ENCODE data around the gene USP13. TPM values are rescaled to one million over a fixed set of nuclear protein-coding genes. Genes with fewer than 3 reads are reported as not detected.

The USP13 gene
- total and polyA plus RNA-seq, 10 of the 15 experiments (the other 5 are each of a cell fraction or from before 2014, with no cell fraction given) = 3.2 to 20.8 (median 9.0) TPM

GRCh38 chr3:179606534-179607085, 46.2 kb upstream of the USP13 start:
- H3K9me3 ChIP-seq (replicated peaks; ENCODE audit: control insufficient read depth, insufficient read depth, low read length) = no peaks in the 10 kb centered on the region
- intact Hi-C loops (cut with micrococcal nuclease; ENCODE audit: unreplicated experiment) = no loop called here
- 17% methylated on average over 4 of the region's 4 CpGs for WGBS (ENCODE audit: insufficient coverage, insufficient replicate concordance, low lambda C conversion rate, missing lambda C conversion rate)
- FAIRE-seq (no peak), ATAC-seq (peak; percentile 31), DNase-seq (ENCODE audit: low read depth, low spot score) (no peak)
- H3K79me2 ChIP-seq (ENCODE audit: control insufficient read depth, insufficient read depth, low read length) = peaks cover 62% of the 10 kb centered on the region
- ChIA-PET POLR2A (no interaction called here), CTCF (no interaction called here), SMC1A (ENCODE audit: uncharacterized antibody, unreplicated experiment) (interaction anchor here (1.1 to 1.9 kb wide), 2 partner anchors 42 to 259 kb away, joined by 3 to 4 read pairs; partner anchors contain the start of gene MFN1), RAD21 (ENCODE audit: unreplicated experiment) (interaction anchor here (1.1 kb wide), 1 partner anchor 44 kb away, joined by 3 read pairs; the partner anchor contains the start of gene ACTL6A)
- H3K4me2 ChIP-seq (ENCODE audit: control insufficient read depth, insufficient read depth) = peak overlapping the region; percentile 83
- no peak overlapping the region for H3K9ac ChIP-seq (ENCODE audit: control insufficient read depth, insufficient read depth, low read length)
- no peak overlapping the region for H2AFZ ChIP-seq (ENCODE audit: control insufficient read depth, low read depth, low read length)
- peaks cover 0 to 4% of the 10 kb centered on the region in 2 experiments; a peak in 1 of 4 replicates for H3K36me3 ChIP-seq (ENCODE audit: control insufficient read depth in 2 of 2, insufficient read depth in 2 of 2, low read length in 1 of 2)
- H3K4me3 ChIP-seq = peak overlapping the region; percentile 85
- TF ChIP-seq DPF2 (IDR thresholded peaks at IDR 0.05) (peak; percentile 56; the same call in 1 of the 2 replicates), YBX1 (IDR thresholded peaks at IDR 0.05) (no peak), NFIC (IDR thresholded peaks at IDR 0.05; ENCODE audit: low read depth, low read length) (no peak), ATF7 (IDR thresholded peaks at IDR 0.05; ENCODE audit: low read depth) (0 out of 2 replicates have a peak, but pooled peaks have one; percentile 27), NBN (IDR thresholded peaks at IDR 0.05) (0 out of 2 replicates have a peak, but pooled peaks have one; percentile 29), SPI1 (IDR thresholded peaks at IDR 0.05; ENCODE audit: borderline replicate concordance, insufficient read depth, low read depth, low read length) (peak; percentile 96), IKZF2 (IDR thresholded peaks at IDR 0.05) (peak; percentile 30 to 49; a peak in 2 of 4 replicates), MTA2 (IDR thresholded peaks at IDR 0.05; ENCODE audit: low read depth) (0 out of 2 replicates have a peak, but pooled peaks have one; percentile 36)
- TF ChIP-seq, protein P1, sequence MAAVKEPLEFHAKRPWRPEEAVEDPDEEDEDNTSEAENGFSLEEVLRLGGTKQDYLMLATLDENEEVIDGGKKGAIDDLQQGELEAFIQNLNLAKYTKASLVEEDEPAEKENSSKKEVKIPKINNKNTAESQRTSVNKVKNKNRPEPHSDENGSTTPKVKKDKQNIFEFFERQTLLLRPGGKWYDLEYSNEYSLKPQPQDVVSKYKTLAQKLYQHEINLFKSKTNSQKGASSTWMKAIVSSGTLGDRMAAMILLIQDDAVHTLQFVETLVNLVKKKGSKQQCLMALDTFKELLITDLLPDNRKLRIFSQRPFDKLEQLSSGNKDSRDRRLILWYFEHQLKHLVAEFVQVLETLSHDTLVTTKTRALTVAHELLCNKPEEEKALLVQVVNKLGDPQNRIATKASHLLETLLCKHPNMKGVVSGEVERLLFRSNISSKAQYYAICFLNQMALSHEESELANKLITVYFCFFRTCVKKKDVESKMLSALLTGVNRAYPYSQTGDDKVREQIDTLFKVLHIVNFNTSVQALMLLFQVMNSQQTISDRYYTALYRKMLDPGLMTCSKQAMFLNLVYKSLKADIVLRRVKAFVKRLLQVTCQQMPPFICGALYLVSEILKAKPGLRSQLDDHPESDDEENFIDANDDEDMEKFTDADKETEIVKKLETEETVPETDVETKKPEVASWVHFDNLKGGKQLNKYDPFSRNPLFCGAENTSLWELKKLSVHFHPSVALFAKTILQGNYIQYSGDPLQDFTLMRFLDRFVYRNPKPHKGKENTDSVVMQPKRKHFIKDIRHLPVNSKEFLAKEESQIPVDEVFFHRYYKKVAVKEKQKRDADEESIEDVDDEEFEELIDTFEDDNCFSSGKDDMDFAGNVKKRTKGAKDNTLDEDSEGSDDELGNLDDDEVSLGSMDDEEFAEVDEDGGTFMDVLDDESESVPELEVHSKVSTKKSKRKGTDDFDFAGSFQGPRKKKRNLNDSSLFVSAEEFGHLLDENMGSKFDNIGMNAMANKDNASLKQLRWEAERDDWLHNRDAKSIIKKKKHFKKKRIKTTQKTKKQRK (IDR thresholded peaks at IDR 0.05; ENCODE audit: low read depth, low read length) = no peak
- no TSS peak for BruUV-seq (replicated peaks)
- peaks cover 20% of the 10 kb centered on the region for H3K4me1 ChIP-seq (ENCODE audit: control insufficient read depth, insufficient read depth, low read length)
- in situ Hi-C loops (cut with MboI) = no loop called here
- H3K27me3 ChIP-seq (replicated peaks in 1 of 2; ENCODE audit: control insufficient read depth in 2 of 2, insufficient read depth in 2 of 2, low read length in 1 of 2) = no peaks in the 10 kb centered on the region
- H4K20me1 ChIP-seq (ENCODE audit: control insufficient read depth, insufficient read depth) = no peaks in the 10 kb centered on the region
- H3K27ac ChIP-seq (ENCODE audit: control insufficient read depth, insufficient read depth) = peak overlapping the region; percentile 35
